22Rv1 (cell line): ENCODE data around the gene TNFRSF19.

Source experiments
- H3K27ac ChIP-seq: fragments of 450-650 bp; 2 replicates; pipeline ENCODE4 v1.5.1; 2017
- ZFX ChIP-seq: fragments of 450-650 bp; IDR thresholded peaks from 2 replicates; pipeline ENCODE4 v1.6.1; 2017; ENCODE audit warnings: antibody characterized with exemption, borderline replicate concordance
- TF ChIP-seq, protein P1 (sequence below): fragments of 450-650 bp; IDR thresholded peaks from 2 replicates; pipeline ENCODE4 v1.5.1; 2017; ENCODE audit warnings: mild to moderate bottlenecking

The TNFRSF19 gene

DNA sequence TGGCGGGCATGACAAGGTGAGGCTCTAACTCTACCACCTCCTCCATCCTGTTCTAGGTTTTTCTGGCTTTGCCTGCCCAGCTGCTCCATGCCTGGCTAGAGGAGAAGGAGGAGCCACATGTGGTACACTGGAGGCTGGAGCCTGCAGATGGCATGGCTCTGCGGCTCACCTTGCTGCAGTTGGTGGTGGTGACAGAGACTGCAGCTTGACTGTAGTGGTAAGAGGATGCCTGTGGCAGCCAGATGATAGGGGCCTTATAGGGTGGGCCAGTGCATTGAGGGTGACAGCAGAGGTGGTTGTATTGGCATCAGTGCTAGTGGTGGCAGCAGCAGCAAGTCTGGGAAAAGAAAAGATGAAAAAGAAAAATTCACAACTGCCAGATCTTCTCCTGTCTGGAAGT is 146.2 kb downstream of the TNFRSF19 start:
- TF ChIP-seq, protein P1, sequence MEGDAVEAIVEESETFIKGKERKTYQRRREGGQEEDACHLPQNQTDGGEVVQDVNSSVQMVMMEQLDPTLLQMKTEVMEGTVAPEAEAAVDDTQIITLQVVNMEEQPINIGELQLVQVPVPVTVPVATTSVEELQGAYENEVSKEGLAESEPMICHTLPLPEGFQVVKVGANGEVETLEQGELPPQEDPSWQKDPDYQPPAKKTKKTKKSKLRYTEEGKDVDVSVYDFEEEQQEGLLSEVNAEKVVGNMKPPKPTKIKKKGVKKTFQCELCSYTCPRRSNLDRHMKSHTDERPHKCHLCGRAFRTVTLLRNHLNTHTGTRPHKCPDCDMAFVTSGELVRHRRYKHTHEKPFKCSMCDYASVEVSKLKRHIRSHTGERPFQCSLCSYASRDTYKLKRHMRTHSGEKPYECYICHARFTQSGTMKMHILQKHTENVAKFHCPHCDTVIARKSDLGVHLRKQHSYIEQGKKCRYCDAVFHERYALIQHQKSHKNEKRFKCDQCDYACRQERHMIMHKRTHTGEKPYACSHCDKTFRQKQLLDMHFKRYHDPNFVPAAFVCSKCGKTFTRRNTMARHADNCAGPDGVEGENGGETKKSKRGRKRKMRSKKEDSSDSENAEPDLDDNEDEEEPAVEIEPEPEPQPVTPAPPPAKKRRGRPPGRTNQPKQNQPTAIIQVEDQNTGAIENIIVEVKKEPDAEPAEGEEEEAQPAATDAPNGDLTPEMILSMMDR = no peak
- TF ChIP-seq ZFX = no peak
- no peak overlapping the region for H3K27ac ChIP-seq

DNA sequence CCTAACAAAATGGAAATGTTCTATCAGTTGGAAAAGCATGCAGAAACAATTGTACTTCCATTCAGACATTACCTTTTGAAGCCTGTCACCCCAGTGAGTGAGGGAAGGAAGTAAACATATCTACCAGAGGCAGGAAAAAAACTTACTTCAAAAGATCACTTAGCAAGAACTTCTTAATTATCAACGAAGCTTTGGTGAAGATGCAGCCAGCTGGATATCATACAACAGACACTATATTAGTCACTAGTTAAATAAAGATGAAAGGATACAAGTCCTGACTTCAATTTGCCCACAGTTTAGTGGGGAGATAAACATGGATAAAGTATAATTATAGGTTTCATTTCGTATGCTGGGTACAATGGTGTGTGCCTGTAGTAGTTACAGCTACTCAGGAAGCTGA is 148.8 kb downstream of the TNFRSF19 start:
- no peak overlapping the region for H3K27ac ChIP-seq
- TF ChIP-seq ZFX = no peak
- TF ChIP-seq, protein P1 = no peak

DNA sequence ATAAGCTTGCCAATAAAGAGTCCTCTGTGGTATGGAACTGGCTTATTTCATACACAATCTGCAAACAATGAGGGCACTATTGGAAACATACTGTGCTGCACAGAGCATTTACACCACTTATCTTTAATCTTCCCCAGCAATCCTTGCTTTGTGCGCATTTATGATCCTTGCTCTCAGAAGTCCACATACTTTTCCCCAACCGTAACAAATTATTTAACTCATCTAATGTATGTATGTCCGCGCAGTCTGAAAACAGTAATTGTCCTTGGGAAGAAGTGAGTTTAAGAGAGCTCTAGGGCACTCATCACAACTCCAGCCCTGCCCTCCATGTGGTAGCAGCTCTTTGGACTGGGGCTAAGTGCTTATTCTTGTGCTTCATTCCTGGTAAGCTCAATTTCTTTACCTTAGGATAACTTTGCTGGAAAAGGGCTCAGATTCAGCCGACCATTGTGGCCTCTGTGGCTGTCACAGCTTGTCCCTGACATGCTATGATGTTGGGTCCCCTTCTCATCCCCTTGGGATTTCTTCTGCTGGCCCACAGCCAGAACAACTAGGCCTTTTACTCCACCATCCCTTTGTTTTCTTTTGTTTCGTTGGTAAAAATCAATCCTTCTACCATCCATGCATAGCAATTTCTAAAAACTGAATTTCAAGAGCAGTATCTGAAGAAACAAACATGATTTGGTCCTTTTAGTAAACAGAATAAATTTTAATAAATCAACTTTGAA is 152.7 kb downstream of the TNFRSF19 start:
- H3K27ac ChIP-seq = no peak overlapping the region
- TF ChIP-seq ZFX = no peak
- TF ChIP-seq, protein P1 = no peak

DNA sequence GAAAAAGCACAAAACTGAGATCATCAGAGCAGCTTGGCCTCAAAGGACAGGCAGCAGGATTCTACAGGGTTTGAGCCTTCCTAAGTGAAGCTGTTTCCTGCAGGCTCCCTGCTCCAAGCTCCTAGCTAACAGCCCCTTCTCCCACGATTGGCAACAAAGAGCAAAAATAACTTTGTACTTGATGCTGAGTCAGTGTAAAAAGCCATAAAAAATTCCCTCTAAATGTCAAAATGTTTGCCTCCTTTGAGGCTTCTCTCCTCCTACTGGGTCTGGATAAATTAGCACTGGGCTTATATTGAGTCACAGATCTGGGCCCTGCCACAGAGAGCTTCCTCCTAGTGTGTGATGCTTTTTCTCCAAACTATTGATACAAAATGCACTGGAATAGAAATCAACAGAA is 153.3 kb downstream of the TNFRSF19 start:
- TF ChIP-seq ZFX = no peak
- TF ChIP-seq, protein P1 = no peak
- H3K27ac ChIP-seq = no peak overlapping the region

DNA sequence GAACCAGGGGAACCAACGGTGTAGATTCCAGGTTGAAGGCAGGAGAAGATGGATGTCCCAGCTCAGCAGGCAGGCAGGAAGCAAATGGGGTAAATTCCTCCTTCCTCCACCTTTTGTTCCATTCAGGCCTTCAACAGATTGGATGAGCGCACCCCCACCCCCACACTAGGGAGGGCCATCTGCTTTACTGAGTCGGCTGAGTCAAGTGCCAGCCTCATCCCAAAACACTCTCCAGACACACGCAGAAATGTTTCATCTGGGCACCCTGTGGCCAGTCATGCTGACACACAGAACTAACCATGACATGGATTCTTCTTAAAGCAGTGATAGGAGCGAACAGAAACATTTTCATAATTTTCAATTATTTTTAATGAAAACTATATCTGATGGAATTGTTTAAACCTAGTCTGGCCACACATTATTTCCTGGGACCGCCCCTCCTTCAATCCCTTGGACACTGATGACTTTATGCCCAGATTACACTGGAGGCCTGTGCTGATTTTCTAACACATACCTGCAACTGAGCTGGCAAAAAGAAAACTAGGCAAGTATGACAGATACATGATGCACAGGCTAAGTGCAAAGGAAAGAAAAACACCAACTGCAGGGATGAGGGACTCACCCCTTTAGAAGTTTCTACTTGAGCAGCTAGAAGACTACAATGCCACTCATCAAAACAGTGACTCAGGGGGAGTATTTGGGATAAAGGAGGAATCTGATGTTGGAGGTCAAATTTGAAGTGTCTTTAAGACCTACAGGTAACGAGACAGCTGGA is 154.2 kb downstream of the TNFRSF19 start:
- no peak overlapping the region for H3K27ac ChIP-seq
- TF ChIP-seq ZFX = no peak
- TF ChIP-seq, protein P1 = no peak
